Measurements from ENCODE around the gene FAM204A. TPM values are rescaled to one million over a fixed set of nuclear protein-coding genes. Genes with fewer than 3 reads are reported as not detected.

Gene FAM204A
- total RNA-seq, 1 donor from 2014 or later = 55.3 TPM

GRCh38 chr10:118357841-118358240, 15.7 kb upstream of the FAM204A start:
- Mint-ChIP-seq H3K27me3 (peaks cover under 1% of the 10 kb centered on the region), H3K9me3 (ENCODE audit: low read depth) (no peaks in the 10 kb centered on the region), H3K36me3 (ENCODE audit: insufficient read depth) (no peaks in the 10 kb centered on the region), H3K4me3 (ENCODE audit: low read depth) (no peak overlapping the region), H3K27ac (no peak overlapping the region), H3K4me1 (ENCODE audit: low read depth) (peaks cover 21% of the 10 kb centered on the region)
- TF ChIP-seq CTCF (IDR thresholded peaks at IDR 0.05; ENCODE audit: unreplicated experiment) = no peak
- DNase-seq (ENCODE audit: low spot score, unreplicated experiment) = no peak

- no peak for TF ChIP-seq CTCF (IDR thresholded peaks at IDR 0.05; ENCODE audit: unreplicated experiment)
- Mint-ChIP-seq H3K4me3 (ENCODE audit: low read depth) (no peak overlapping the region), H3K27ac (peak overlapping the region; percentile 3), H3K27me3 (peaks cover 3% of the 10 kb centered on the region), H3K36me3 (ENCODE audit: insufficient read depth) (no peaks in the 10 kb centered on the region), H3K4me1 (ENCODE audit: low read depth) (peaks cover 21% of the 10 kb centered on the region), H3K9me3 (ENCODE audit: low read depth) (no peaks in the 10 kb centered on the region)
- DNase-seq (ENCODE audit: low spot score, unreplicated experiment) = no peak
These were observed 14.5 kb upstream of the FAM204A start for GRCh38 chr10:118356628-118357027.

- no peaks in the 10 kb centered on the region for H3K9me3 Mint-ChIP-seq (ENCODE audit: low read depth)
- no peak for TF ChIP-seq CTCF (IDR thresholded peaks at IDR 0.05; ENCODE audit: unreplicated experiment)
These were observed 13.1 kb upstream of the FAM204A start for GRCh38 chr10:118355234-118355633.

GRCh38 chr10:118349235-118349634, 7.1 kb upstream of the FAM204A start:
- H3K27me3 Mint-ChIP-seq = peaks cover 7% of the 10 kb centered on the region
- H3K4me3 Mint-ChIP-seq (ENCODE audit: low read depth) = no peak overlapping the region
- no peak for TF ChIP-seq CTCF (IDR thresholded peaks at IDR 0.05; ENCODE audit: unreplicated experiment)
- no peak overlapping the region for H3K27ac Mint-ChIP-seq
- H3K36me3 Mint-ChIP-seq (ENCODE audit: insufficient read depth) = no peaks in the 10 kb centered on the region
- no peaks in the 10 kb centered on the region for H3K9me3 Mint-ChIP-seq (ENCODE audit: low read depth)
- H3K4me1 Mint-ChIP-seq (ENCODE audit: low read depth) = peaks cover 4% of the 10 kb centered on the region
- no peak for DNase-seq (ENCODE audit: low spot score, unreplicated experiment)

More at GRCh38 chr10:118355234-118355633, 13.1 kb upstream of the FAM204A start:
- H3K27ac Mint-ChIP-seq = no peak overlapping the region
- no peak overlapping the region for H3K4me3 Mint-ChIP-seq (ENCODE audit: low read depth)
- H3K27me3 Mint-ChIP-seq = peaks cover 3% of the 10 kb centered on the region
- no peaks in the 10 kb centered on the region for H3K36me3 Mint-ChIP-seq (ENCODE audit: insufficient read depth)
- H3K4me1 Mint-ChIP-seq (ENCODE audit: low read depth) = peaks cover 22% of the 10 kb centered on the region
- DNase-seq (ENCODE audit: low spot score, unreplicated experiment) = no peak

- Mint-ChIP-seq H3K4me3 (ENCODE audit: low read depth) (no peak overlapping the region), H3K36me3 (ENCODE audit: insufficient read depth) (no peaks in the 10 kb centered on the region), H3K9me3 (ENCODE audit: low read depth) (no peaks in the 10 kb centered on the region), H3K27ac (no peak overlapping the region), H3K27me3 (peaks cover 4% of the 10 kb centered on the region), H3K4me1 (ENCODE audit: low read depth) (peaks cover 14% of the 10 kb centered on the region)
- DNase-seq (ENCODE audit: low spot score, unreplicated experiment) = no peak
- TF ChIP-seq CTCF (IDR thresholded peaks at IDR 0.05; ENCODE audit: unreplicated experiment) = no peak
These were observed 1.4 kb upstream of the FAM204A start for GRCh38 chr10:118343549-118343948.

All from progenitor cell of endocrine pancreas (in vitro differentiated cells).